Activated T-helper 1 cell treated with anti-CD3 and anti-CD28 coated beads, Interleukin-12 subunit alpha, Interleukin-12 subunit beta, Interleukin-2, Interleukin-4 antibody, amounts not matched to agents 30 ng/mL and 10 ng/mL and 1 ng/mL, durations not matched to agents 14 hours and 24 hours and 36 hours (primary cell): ENCODE data around the gene TUBA4A. TPM values are rescaled to one million over a fixed set of nuclear protein-coding genes. Genes with fewer than 3 reads are reported as not detected.

Source experiments
- DNase-seq: peaks from one replicate; pipeline ENCODE4 v3.0.0; 2021; ENCODE audit warnings: low spot score
- H3K27ac Mint-ChIP-seq: one replicate; pipeline ENCODE4 v1.8.0; 2021; ENCODE audit warnings: mild to moderate bottlenecking, mixed read lengths
- H3K27me3 Mint-ChIP-seq: one replicate; pipeline ENCODE4 v1.8.0; 2022; ENCODE audit warnings: mild to moderate bottlenecking, moderate library complexity, mixed read lengths; ENCODE audit not compliant: insufficient read depth
- H3K36me3 Mint-ChIP-seq: one replicate; pipeline ENCODE4 v1.8.0; 2021; ENCODE audit warnings: low read depth, mixed read lengths
- H3K4me1 Mint-ChIP-seq: one replicate; pipeline ENCODE4 v1.8.0; 2021; ENCODE audit warnings: low read depth, mixed read lengths
- H3K4me3 Mint-ChIP-seq: one replicate; pipeline ENCODE4 v1.8.0; 2021; ENCODE audit warnings: mild to moderate bottlenecking, moderate library complexity, mixed read lengths
- H3K9me3 Mint-ChIP-seq: one replicate; pipeline ENCODE4 v1.8.0; 2021; ENCODE audit warnings: mixed read lengths
- intact Hi-C: fragments of 100-400 bp; cut with micrococcal nuclease; formaldehyde crosslinking; loops from one replicate; pipeline ENCODE4 v1.15.1; 2024
- total RNA-seq: library from RNA; stranded (reverse); gene quantifications from 2 replicates; pipeline ENCODE4 v1.2.3, GENCODE V29; 2022

TUBA4A gene
- total RNA-seq, 1 donor from 2014 or later = 217 TPM

DNA sequence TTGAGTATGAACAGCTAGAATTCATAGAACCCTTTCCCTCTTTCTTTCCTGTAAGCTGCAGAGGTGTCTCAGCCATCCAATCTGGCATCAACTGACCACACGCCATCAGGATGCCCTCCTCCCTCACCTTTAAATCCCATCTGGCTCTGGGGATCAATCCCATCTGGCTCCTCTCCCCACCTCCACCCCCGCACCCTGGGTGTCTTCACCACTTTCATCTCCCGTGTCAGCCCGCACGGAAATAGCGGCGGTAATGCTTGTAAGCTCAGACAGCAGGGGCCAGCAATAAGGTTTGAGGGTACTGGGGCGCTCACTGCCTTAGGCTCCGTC lies 1.2 kb downstream of the TUBA4A start:
- Mint-ChIP-seq H3K9me3 (no peaks in the 10 kb centered on the region), H3K4me3 (peak overlapping the region; percentile 93), H3K36me3 (peaks cover 34% of the 10 kb centered on the region), H3K27me3 (no peaks in the 10 kb centered on the region), H3K4me1 (peaks cover 65% of the 10 kb centered on the region), H3K27ac (peak overlapping the region; percentile 82)
- no peak for DNase-seq
- intact Hi-C loops = loop anchor here (2.0 to 10.0 kb wide), 4 partner anchors 42 to 1028 kb away; partner anchors contain the start of genes CHPF and CTDSP1

DNA sequence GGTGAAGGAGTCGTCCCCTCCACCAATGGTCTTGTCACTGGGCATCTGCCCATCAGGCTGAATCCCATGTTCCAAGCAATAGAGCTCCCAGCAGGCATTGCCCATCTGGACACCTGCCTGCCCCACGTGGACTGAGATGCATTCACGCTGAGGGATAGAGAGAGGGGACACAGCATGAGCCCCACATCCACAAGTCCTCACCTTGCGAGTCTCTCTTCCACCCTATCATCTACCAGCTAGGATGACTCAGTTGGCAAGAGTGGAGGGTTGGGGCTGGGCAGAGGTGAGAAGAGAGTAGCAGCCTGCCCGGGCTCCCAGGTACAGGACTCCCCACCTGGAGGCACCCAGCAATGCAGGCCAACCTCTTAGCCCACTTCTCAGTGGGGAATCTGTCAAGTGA lies 1.6 kb downstream of the TUBA4A start:
- peak overlapping the region; percentile 82 for H3K27ac Mint-ChIP-seq
- peaks cover 34% of the 10 kb centered on the region for H3K36me3 Mint-ChIP-seq
- intact Hi-C loops = loop anchor here (2.0 to 10.0 kb wide), 4 partner anchors 43 to 1027 kb away; partner anchors contain the start of genes CHPF and CTDSP1
- H3K27me3 Mint-ChIP-seq = no peaks in the 10 kb centered on the region
- no peak for DNase-seq
- H3K4me1 Mint-ChIP-seq = peaks cover 69% of the 10 kb centered on the region
- peak overlapping the region; percentile 93 for H3K4me3 Mint-ChIP-seq
- no peaks in the 10 kb centered on the region for H3K9me3 Mint-ChIP-seq

DNA sequence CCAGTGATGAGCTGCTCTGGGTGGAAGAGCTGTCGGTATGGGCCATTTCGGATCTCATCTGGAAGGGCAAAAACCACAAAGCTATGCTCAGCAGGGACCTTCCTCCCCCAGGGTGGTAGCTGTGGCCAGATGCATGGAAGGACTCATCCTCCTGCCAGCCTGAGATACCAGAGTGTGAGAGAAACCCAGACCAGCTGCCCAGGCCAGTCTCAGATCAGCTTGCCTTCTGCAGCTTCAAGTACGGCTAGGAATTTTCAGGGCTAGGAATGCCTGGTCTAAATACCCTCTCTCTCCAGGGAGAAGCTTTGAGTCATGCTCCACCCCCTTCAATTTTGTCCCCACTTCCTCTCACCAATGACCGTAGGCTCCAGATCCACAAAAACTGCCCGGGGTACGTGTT lies 2.1 kb downstream of the TUBA4A start:
- intact Hi-C loops = loop anchor here (2.0 to 10.0 kb wide), 4 partner anchors 43 to 1027 kb away; partner anchors contain the start of genes CHPF and CTDSP1
- Mint-ChIP-seq H3K27me3 (no peaks in the 10 kb centered on the region), H3K4me3 (peak overlapping the region; percentile 93), H3K27ac (peak overlapping the region; percentile 88), H3K9me3 (no peaks in the 10 kb centered on the region), H3K4me1 (peaks cover 74% of the 10 kb centered on the region), H3K36me3 (peaks cover 34% of the 10 kb centered on the region)
- no peak for DNase-seq

DNA sequence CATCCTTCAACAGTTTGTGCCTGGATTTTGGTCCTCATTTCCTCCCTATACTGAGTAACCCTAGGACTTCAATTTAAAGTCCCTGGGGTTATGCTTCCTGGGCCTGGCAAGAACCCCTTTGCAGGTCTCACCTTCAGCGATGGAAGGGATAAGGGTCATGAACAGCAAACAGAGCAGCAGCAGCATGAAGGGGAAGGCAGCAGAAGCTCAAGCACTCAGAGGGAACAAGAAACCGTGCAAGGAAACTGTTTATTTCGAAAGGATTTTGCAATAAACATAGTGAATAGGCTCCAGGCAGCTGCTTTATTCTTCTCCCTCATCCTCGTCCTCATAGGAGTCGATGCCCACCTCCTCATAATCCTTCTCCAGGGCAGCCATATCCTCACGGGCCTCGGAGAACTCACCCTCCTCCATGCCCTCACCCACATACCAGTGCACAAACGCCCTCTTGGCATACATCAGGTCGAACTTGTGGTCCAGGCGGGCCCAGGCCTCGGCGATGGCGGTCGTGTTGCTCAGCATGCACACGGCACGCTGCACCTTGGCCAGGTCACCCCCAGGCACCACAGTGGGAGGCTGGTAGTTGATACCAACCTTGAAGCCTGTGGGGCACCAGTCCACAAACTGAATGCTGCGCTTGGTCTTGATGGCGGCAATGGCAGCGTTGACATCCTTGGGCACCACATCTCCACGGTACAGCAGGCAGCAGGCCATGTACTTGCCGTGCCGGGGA lies 3.5 kb downstream of the TUBA4A start:
- DNase-seq = no peak
- intact Hi-C loops = loop anchor here (5.0 to 10.0 kb wide), 2 partner anchors 853 to 1025 kb away; partner anchors contain the start of gene CTDSP1
- Mint-ChIP-seq H3K27me3 (no peaks in the 10 kb centered on the region), H3K4me1 (peaks cover 73% of the 10 kb centered on the region), H3K27ac (peak overlapping the region; percentile 88), H3K4me3 (peak overlapping the region; percentile 93), H3K9me3 (no peaks in the 10 kb centered on the region), H3K36me3 (peaks cover 34% of the 10 kb centered on the region)

DNA sequence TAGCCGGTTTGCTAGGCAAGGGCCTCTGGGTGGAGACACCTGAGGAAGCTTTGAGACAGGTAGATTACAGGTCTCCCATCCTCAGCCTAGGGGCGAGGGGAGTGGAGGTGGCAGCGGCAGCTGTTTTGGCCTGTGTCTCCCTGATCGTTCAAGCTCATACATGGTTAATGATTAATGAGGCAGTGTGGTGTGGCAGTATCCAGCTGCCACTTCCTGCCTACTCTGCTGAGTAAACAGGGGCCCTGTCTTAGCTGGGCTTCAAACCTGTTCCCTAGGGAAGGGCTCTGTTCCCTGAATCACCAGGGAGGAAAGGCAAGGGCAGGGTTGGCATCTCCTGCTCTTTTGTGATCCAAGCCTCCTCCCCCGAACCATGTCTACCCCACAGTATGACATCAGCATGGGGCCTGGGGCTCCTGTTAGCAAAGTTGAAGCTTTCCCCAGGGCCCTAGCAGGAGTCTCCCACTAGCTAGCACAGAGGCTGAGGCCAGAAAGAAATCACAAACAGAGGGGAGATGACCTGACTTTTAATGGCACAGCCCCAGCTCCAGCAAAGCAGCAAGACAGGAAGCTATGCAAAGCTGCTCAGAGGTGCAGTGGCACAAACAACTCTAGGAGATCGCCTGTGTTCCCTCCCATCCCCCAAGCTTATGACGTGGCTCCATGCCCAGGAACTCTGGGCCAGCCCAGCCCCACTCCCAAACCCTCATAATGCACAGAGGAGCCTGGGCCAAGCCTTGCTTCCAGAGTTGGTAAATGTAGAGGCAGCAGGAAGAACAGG lies 4.3 kb downstream of the TUBA4A start:
- Mint-ChIP-seq H3K4me3 (peak overlapping the region; percentile 93), H3K27ac (peak overlapping the region; percentile 88), H3K4me1 (peaks cover 72% of the 10 kb centered on the region), H3K9me3 (no peaks in the 10 kb centered on the region), H3K36me3 (peaks cover 34% of the 10 kb centered on the region), H3K27me3 (no peaks in the 10 kb centered on the region)
- intact Hi-C loops = loop anchor here (10.0 kb wide), 1 partner anchor 535 kb away; the partner anchor contains the start of gene TTLL4
- peak; percentile 44 for DNase-seq

DNA sequence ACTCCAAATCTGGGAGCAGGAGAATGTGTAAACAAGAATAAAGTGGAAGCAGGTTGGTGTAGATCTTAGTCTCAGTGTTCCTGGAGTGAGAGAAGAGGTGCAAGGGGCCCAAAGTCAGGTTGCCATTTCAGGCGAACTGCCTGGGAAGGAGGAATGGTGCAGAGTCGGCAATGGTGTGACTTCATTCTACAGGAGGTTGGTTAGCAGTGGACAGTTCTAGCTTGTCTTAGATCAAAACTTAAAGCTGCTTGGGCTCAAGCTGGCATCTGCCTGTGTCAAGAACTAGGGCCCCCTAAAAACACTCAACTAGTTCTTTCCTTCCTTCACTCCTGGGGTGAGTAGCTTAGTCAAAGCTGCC lies 4.9 kb downstream of the TUBA4A start:
- H3K4me1 Mint-ChIP-seq = peaks cover 75% of the 10 kb centered on the region
- no peak for DNase-seq
- H3K4me3 Mint-ChIP-seq = peak overlapping the region; percentile 93
- no peaks in the 10 kb centered on the region for H3K27me3 Mint-ChIP-seq
- H3K36me3 Mint-ChIP-seq = peaks cover 34% of the 10 kb centered on the region
- H3K27ac Mint-ChIP-seq = peak overlapping the region; percentile 88
- no peaks in the 10 kb centered on the region for H3K9me3 Mint-ChIP-seq
- intact Hi-C loops = loop anchor here (10.0 kb wide), 1 partner anchor 534 kb away; the partner anchor contains the start of gene TTLL4

DNA sequence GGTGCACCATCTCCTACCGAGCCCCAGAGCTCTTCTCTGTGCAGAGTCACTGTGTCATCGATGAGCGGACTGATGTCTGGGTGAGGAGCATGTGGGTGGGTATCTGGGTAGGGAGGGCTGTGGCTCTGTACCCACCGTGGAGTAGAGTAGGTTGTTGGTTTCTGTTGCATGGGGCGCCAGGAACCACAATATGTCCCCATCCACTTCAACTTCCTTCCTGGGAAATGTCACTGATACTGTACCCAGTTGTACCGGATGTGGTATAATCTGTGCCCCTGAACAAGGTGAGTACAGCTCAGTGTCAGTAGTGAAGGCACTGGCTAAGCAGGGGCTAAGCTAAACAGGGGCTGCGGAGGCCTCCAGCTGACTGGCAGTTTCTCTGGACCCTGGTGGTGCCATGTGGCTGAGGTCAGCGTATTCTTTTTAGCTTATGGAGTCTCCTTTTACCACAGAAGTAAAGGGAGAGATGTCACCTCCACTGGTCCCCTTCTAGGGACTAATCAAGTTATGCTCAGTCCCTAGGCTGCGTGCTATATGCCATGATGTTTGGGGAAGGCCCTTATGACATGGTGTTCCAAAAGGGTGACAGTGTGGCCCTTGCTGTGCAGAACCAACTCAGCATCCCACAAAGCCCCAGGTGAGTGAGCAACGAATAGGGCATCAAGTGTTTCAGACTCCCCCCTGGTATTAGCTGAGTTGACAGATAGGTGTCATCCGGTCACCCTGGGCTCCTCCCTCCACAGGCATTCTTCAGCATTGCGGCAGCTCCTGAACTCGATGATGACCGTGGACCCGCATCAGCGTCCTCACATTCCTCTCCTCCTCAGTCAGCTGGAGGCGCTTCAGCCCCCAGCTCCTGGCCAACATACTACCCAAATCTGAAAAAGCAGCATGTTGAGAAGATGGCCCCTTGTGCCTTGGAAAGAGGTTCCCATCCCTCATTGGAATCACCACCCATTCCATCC lies 5.8 kb downstream of the TUBA4A start:
- Mint-ChIP-seq H3K9me3 (no peaks in the 10 kb centered on the region), H3K27me3 (no peaks in the 10 kb centered on the region), H3K4me1 (peaks cover 75% of the 10 kb centered on the region), H3K27ac (peak overlapping the region; percentile 99), H3K36me3 (peaks cover 34% of the 10 kb centered on the region), H3K4me3 (peak overlapping the region; percentile 99)
- intact Hi-C loops = loop anchor here (10.0 kb wide), 1 partner anchor 533 kb away; the partner anchor contains the start of gene TTLL4
- DNase-seq = peak; percentile 55

DNA sequence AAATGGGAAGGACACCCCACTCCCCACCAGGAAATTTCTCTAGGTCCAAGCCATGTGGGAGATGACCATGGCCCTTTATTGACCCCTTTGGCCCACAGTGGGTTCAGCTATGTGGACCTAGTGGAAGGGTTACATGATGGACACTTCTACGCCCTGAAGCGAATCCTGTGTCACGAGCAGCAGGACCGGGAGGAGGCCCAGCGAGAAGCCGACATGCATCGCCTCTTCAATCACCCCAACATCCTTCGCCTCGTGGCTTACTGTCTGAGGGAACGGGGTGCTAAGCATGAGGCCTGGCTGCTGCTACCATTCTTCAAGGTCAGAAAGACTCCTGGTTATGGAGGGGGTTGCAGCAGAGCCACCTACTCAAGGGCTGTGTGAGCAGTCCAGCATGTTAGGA lies 7.2 kb downstream of the TUBA4A start:
- peaks cover 28% of the 10 kb centered on the region for H3K36me3 Mint-ChIP-seq
- no peaks in the 10 kb centered on the region for H3K27me3 Mint-ChIP-seq
- intact Hi-C loops = loop anchor here (10.0 kb wide), 1 partner anchor 532 kb away; the partner anchor contains the start of gene TTLL4
- peaks cover 69% of the 10 kb centered on the region for H3K4me1 Mint-ChIP-seq
- H3K9me3 Mint-ChIP-seq = no peaks in the 10 kb centered on the region
- no peak for DNase-seq
- peak overlapping the region; percentile 99 for H3K27ac Mint-ChIP-seq
- peak overlapping the region; percentile 99 for H3K4me3 Mint-ChIP-seq

DNA sequence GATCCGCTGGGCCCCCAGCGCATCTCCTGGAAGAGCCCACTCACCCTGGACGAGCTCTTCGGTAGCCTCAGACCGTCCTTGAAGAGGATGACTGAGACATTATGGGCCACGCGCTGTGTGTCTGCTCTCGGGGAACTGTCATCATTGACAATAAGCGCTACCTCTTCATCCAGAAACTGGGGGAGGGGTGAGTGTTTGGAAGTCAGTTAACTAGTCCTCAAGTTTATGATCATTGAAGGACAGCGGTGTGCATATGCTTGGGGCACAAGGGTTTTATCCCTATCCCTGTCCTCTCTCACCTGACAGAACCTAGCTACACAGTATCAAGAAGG lies 7.9 kb downstream of the TUBA4A start:
- Mint-ChIP-seq H3K4me1 (peaks cover 62% of the 10 kb centered on the region), H3K27me3 (no peaks in the 10 kb centered on the region)

DNA sequence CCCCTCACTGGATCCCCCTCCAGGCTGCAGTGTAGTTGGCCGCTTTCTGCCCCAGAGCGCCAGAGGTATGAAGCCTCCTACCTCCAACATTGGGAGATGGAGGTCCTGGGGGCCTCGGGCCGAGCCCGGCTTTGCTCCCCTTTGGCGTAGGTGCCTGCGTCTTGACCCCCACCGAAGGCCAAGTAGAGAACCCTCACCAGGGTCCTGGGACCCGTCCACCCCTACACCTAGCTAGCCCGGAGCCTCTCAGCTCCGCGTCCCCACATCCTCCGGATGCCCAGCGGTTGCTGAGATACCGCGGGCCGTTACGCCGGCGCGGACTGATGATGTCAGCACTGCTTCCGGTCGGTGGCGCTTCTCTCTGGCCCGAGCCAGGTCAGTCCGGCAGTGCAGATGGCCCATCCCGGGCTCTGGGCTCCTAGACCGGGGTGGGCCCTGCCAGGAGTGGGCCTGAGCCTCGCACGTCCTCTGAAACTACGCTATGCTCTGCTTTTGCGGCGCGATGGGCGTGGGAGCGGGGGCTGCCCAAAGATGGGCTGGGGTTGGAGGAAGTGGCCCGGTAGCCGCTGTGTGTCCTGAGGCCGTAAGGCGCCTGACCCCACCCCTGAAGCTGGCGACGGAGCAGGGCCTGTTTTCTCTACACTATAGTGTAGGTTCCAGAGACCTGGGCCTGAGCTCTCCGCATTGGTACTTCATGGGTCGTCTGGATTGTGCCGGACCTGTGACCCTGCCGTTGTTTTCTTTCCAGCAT lies 8.4 kb downstream of the TUBA4A start, which contains the start of the genes GLB1L and STK16:
Gene GLB1L, minus strand, starts transcription at position 297 of the 751 bp plus-strand sequence. CDS start 1,871 bp downstream, outside the sequence.
Gene STK16, plus strand, starts transcription at position 332 of the 751 bp plus-strand sequence. CDS start 521 bp downstream, outside the sequence.
- intact Hi-C loops = loop anchor here (1.0 to 10.0 kb wide), 9 partner anchors 8 to 531 kb away; partner anchors contain the start of genes ANKZF1, ATG9A, DNAJB2 and NHEJ1

More for the DNA sequence above, 7.9 kb downstream of the TUBA4A start:
- Mint-ChIP-seq H3K36me3 (peaks cover 26% of the 10 kb centered on the region), H3K27ac (peak overlapping the region; percentile 99), H3K9me3 (no peaks in the 10 kb centered on the region), H3K4me3 (peak overlapping the region; percentile 99)
- DNase-seq = no peak
- intact Hi-C loops = loop anchor here (1.0 to 10.0 kb wide), 9 partner anchors 7 to 531 kb away; partner anchors contain the start of genes ANKZF1, ATG9A, DNAJB2 and NHEJ1

DNA sequence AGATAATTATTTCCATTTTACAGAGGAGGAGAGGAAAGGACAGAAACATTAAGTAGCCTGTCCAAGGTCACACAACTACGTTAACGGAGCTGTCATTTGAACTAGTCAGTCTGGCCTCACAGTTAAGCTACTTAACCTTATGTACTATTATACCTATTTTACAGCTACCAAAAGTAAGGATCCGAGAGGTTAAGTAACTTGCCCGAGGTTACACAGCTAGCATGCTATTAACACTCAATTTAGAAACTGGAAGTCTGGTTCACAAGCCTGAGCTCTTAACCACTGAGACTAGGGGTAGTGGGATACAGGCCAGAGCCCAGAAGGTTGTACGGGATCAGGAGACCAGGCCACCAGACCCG lies 8.9 kb downstream of the TUBA4A start:
- H3K36me3 Mint-ChIP-seq = peaks cover 16% of the 10 kb centered on the region
- intact Hi-C loops = loop anchor here (1.0 to 10.0 kb wide), 9 partner anchors 9 to 530 kb away; partner anchors contain the start of genes ANKZF1, ATG9A, DNAJB2 and NHEJ1
- peaks cover 51% of the 10 kb centered on the region for H3K4me1 Mint-ChIP-seq
- peak overlapping the region; percentile 99 for H3K4me3 Mint-ChIP-seq
- peak overlapping the region; percentile 99 for H3K27ac Mint-ChIP-seq
- no peaks in the 10 kb centered on the region for H3K27me3 Mint-ChIP-seq
- no peak for DNase-seq
- H3K9me3 Mint-ChIP-seq = no peaks in the 10 kb centered on the region

More for the DNA sequence above, 8.4 kb downstream of the TUBA4A start, which contains the start of the genes GLB1L and STK16:
- Mint-ChIP-seq H3K27ac (peak within 1 kb of the TSS; percentile 99), H3K4me3 (peak within 1 kb of the TSS; percentile 99), H3K27me3 (no peaks in the 10 kb centered on the region), H3K9me3 (no peaks in the 10 kb centered on the region), H3K36me3 (peaks cover 21% of the 10 kb centered on the region), H3K4me1 (peaks cover 57% of the 10 kb centered on the region)
- peak; percentile 89 for DNase-seq
